Left ventricle myocardium inferior (tissue), 1 donor: ENCODE data around the gene CDKN2B-AS1. TPM values are rescaled to one million over a fixed set of nuclear protein-coding genes. Genes with fewer than 3 reads are reported as not detected.
"Not testable (repeated sequence)": the region's sequence is repeated elsewhere in the genome, so short reads cannot be mapped to it uniquely, and the experiment has no call there.

Experiments used
- DNase-seq: peaks from one replicate; pipeline ENCODE4 v3.0.0-alpha.2; 2020
- H3K27ac ChIP-seq: fragments of 200-600 bp; replicated peaks from 2 replicates; pipeline ENCODE4 v1.8.0; 2021
- H3K27me3 ChIP-seq: fragments of 200-600 bp; 2 replicates; pipeline ENCODE4 v1.8.0; 2021; ENCODE audit warnings: low read depth
- H3K36me3 ChIP-seq: fragments of 200-600 bp; 2 replicates; pipeline ENCODE4 v1.8.0; 2021
- H3K4me1 ChIP-seq: fragments of 200-600 bp; 2 replicates; pipeline ENCODE4 v1.8.0; 2021
- H3K4me3 ChIP-seq: fragments of 200-600 bp; 2 replicates; pipeline ENCODE4 v1.8.0; 2021; ENCODE audit warnings: mild to moderate bottlenecking, moderate library complexity
- H3K9me3 ChIP-seq: fragments of 200-600 bp; replicated peaks from 2 replicates; pipeline ENCODE4 v1.8.0; 2021
- CTCF ChIP-seq: fragments of 200-600 bp; IDR thresholded peaks from 2 replicates; pipeline ENCODE4 v1.8.0; 2021; ENCODE audit warnings: antibody characterized with exemption, mild to moderate bottlenecking, borderline replicate concordance
- intact Hi-C: fragments of 100-400 bp; cut with micrococcal nuclease; formaldehyde crosslinking; loops from one replicate; pipeline ENCODE4 v1.11.0; 2022
- long read RNA-seq: library from polyadenylated mRNA; unstranded; transcript quantifications from one replicate; pipeline ENCODE4 v2.0.0, GENCODE V29; 2021
- total RNA-seq: library from RNA; stranded (reverse); fragmentation: NEBNext Ultra II Directional; extraction: Animal tissue kit (Norgen Biotek cat#: 25700); gene quantifications from one replicate; pipeline ENCODE4 v1.2.1, GENCODE V29; 2021
- donor health status: DM: no; HTN: yes; CAD: no; lungs with severe emphysema.

The CDKN2B-AS1 gene
- total RNA-seq: 0.30 TPM
- long read RNA-seq: 0 reads

- no peak for DNase-seq
- peak within 1 kb of the TSS; percentile 82 for H3K4me3 ChIP-seq
- peak within 1 kb of the TSS; percentile 81 for H3K27ac ChIP-seq
- TF ChIP-seq CTCF: no peak
- no peaks in the 10 kb centered on the region for H3K9me3 ChIP-seq
- H3K27me3 ChIP-seq: peaks cover 66% of the 10 kb centered on the region
- intact Hi-C loops: no loop called here
- peaks cover 23% of the 10 kb centered on the region for H3K4me1 ChIP-seq
- H3K36me3 ChIP-seq: no peaks in the 10 kb centered on the region
These were observed at the start of gene CDKN2B-AS1 for GRCh38 chr9:21994556-21995005. TSS of gene CDKN2B-AS1 (plus strand) at chr9:21994791.

GRCh38 chr9:21945606-21946005 is 49.0 kb upstream of the CDKN2B-AS1 start:
- Histone ChIP-seq H3K27me3 (peaks cover 22% of the 10 kb centered on the region), H3K36me3 (no peaks in the 10 kb centered on the region), H3K9me3 (no peaks in the 10 kb centered on the region), H3K4me1 (no peaks in the 10 kb centered on the region), H3K4me3 (no peak overlapping the region), H3K27ac (no peak overlapping the region)
- intact Hi-C loops: no loop called here
- no peak for DNase-seq
- no peak for TF ChIP-seq CTCF

- H3K4me1 ChIP-seq: no peaks in the 10 kb centered on the region
- TF ChIP-seq CTCF: no peak
- peaks cover 64% of the 10 kb centered on the region for H3K27me3 ChIP-seq
- no peak for DNase-seq
- peaks cover 13% of the 10 kb centered on the region for H3K9me3 ChIP-seq
- intact Hi-C loops: no loop called here
- H3K36me3 ChIP-seq: no peaks in the 10 kb centered on the region
- H3K27ac ChIP-seq: no peak overlapping the region
- H3K4me3 ChIP-seq: no peak overlapping the region
These were observed 35.8 kb upstream of the CDKN2B-AS1 start for GRCh38 chr9:21958833-21959232.

GRCh38 chr9:21959268-21959667 is 35.3 kb upstream of the CDKN2B-AS1 start:
- Histone ChIP-seq H3K27me3 (peaks cover 64% of the 10 kb centered on the region), H3K9me3 (peaks cover 13% of the 10 kb centered on the region)
- intact Hi-C loops, H3K27ac ChIP-seq, H3K36me3 ChIP-seq, H3K4me3 ChIP-seq, H3K4me1 ChIP-seq, DNase-seq: not testable (repeated sequence)

GRCh38 chr9:21961569-21961968 is 33.0 kb upstream of the CDKN2B-AS1 start:
- no peaks in the 10 kb centered on the region for H3K36me3 ChIP-seq
- no peak for DNase-seq
- no peak for TF ChIP-seq CTCF
- no peak overlapping the region for H3K4me3 ChIP-seq
- peaks cover 14% of the 10 kb centered on the region for H3K4me1 ChIP-seq
- no peak overlapping the region for H3K27ac ChIP-seq
- peaks cover 13% of the 10 kb centered on the region for H3K9me3 ChIP-seq
- intact Hi-C loops: no loop called here
- peaks cover 80% of the 10 kb centered on the region for H3K27me3 ChIP-seq

- Histone ChIP-seq H3K4me1 (peaks cover 27% of the 10 kb centered on the region), H3K4me3 (peak overlapping the region; percentile 55), H3K27ac (no peak overlapping the region), H3K36me3 (no peaks in the 10 kb centered on the region), H3K27me3 (peaks cover 100% of the 10 kb centered on the region), H3K9me3 (peaks cover 13% of the 10 kb centered on the region)
- intact Hi-C loops: no loop called here
- no peak for TF ChIP-seq CTCF
- DNase-seq: no peak
These were observed 29.6 kb upstream of the CDKN2B-AS1 start for GRCh38 chr9:21964925-21965385.
